GM23338 (cell line): ENCODE results near the gene GKN1. TPM values are rescaled to one million over a fixed set of nuclear protein-coding genes. Genes with fewer than 3 reads are reported as not detected.

Experiments
- ATAC-seq: fragments of 200-7000 bp; cut with Tn5 transposase; 3 replicates; pipeline ENCODE4 v1.9.1; 2020
- DNase-seq: peaks from one replicate; pipeline ENCODE4 v3.0.0-alpha.2; 2015; ENCODE audit warnings: low spot score
- H2AFZ ChIP-seq: fragments of 200-600 bp; sonication (generic); 2 replicates; pipeline ENCODE4 v1.8.0; 2016; ENCODE audit warnings: antibody characterized with exemption, mild to moderate bottlenecking, moderate library complexity
- H3F3A ChIP-seq: fragments of 200-600 bp; sonication (generic); replicated peaks from 2 replicates; pipeline ENCODE4 v1.8.0; 2017; ENCODE audit warnings: antibody characterized with exemption, mixed run types, low read depth
- H3K27ac ChIP-seq: fragments of 200-600 bp; sonication (generic); 2 replicates; pipeline ENCODE4 v1.6.1; 2016; ENCODE audit warnings: low read depth
- H3K27me3 ChIP-seq: fragments of 200-600 bp; sonication (generic); 2 replicates; pipeline ENCODE4 v1.8.0; 2016; ENCODE audit warnings: mild to moderate bottlenecking, mixed run types, moderate library complexity; ENCODE audit not compliant: insufficient read depth
- H3K36me3 ChIP-seq: fragments of 200-600 bp; sonication (generic); 2 replicates; pipeline ENCODE4 v1.8.0; 2016; ENCODE audit warnings: mild to moderate bottlenecking; ENCODE audit not compliant: insufficient read depth
- H3K4me1 ChIP-seq: fragments of 200-600 bp; sonication (generic); 2 replicates; pipeline ENCODE4 v1.8.0; 2016; ENCODE audit warnings: mild to moderate bottlenecking, moderate library complexity; ENCODE audit not compliant: insufficient read depth
- H3K4me2 ChIP-seq: fragments of 200-600 bp; sonication (generic); 2 replicates; pipeline ENCODE4 v1.7.1; 2017; ENCODE audit warnings: mixed run types
- H3K4me3 ChIP-seq: fragments of 200-600 bp; sonication (generic); 2 replicates; pipeline ENCODE4 v1.6.1; 2016; ENCODE audit warnings: mixed run types
- H3K79me2 ChIP-seq: fragments of 200-600 bp; sonication (generic); replicated peaks from 2 replicates; pipeline ENCODE4 v1.8.0; 2017; ENCODE audit warnings: mild to moderate bottlenecking; ENCODE audit not compliant: insufficient read depth
- H3K9me2 ChIP-seq: fragments of 200-600 bp; sonication (generic); 2 replicates; pipeline ENCODE4 v1.8.0; 2017; ENCODE audit not compliant: insufficient read depth
- H4K20me1 ChIP-seq: fragments of 200-600 bp; sonication (generic); replicated peaks from 2 replicates; pipeline ENCODE4 v1.8.0; 2017; ENCODE audit warnings: mild to moderate bottlenecking; ENCODE audit not compliant: insufficient read depth
- H3K27ac Mint-ChIP-seq: 2 replicates; pipeline ENCODE4 v1.8.0; 2020; ENCODE audit warnings: inconsistent platforms, mild to moderate bottlenecking, moderate library complexity, mixed read lengths
- H3K27me3 Mint-ChIP-seq: 3 replicates; pipeline ENCODE4 v1.8.0; 2022; ENCODE audit warnings: low read depth, mild to moderate bottlenecking, moderate library complexity, mixed read lengths, inconsistent platforms; ENCODE audit not compliant: insufficient read depth, poor library complexity
- H3K36me3 Mint-ChIP-seq: 3 replicates; pipeline ENCODE4 v1.8.0; 2021; ENCODE audit warnings: low read depth, mild to moderate bottlenecking, inconsistent platforms, moderate library complexity, mixed read lengths
- H3K4me1 Mint-ChIP-seq: 3 replicates; pipeline ENCODE4 v1.8.0; 2020; ENCODE audit warnings: mild to moderate bottlenecking, inconsistent platforms, mixed read lengths
- H3K4me3 Mint-ChIP-seq: 3 replicates; pipeline ENCODE4 v1.8.0; 2021; ENCODE audit warnings: moderate library complexity, mild to moderate bottlenecking, inconsistent platforms, mixed read lengths
- H3K9me3 Mint-ChIP-seq: 3 replicates; pipeline ENCODE4 v1.8.0; 2020; ENCODE audit warnings: moderate library complexity, mild to moderate bottlenecking, inconsistent platforms, mixed read lengths
- CREB1 ChIP-seq: fragments of 250-450 bp; sonication (Bioruptor Pico); IDR thresholded peaks from 2 replicates; pipeline ENCODE4 v1.5.0; 2020; ENCODE audit warnings: low read depth, mild to moderate bottlenecking, moderate library complexity
- CTCF ChIP-seq, 2 experiments: fragments of 200-600 bp in 1 of 2; sonication (generic) in 1 of 2; conservative IDR thresholded peaks; 2 replicates each; pipeline versions ENCODE4 v1.5.1 to v1.6.1; 2016 to 2017; ENCODE audit warnings: antibody characterized with exemption in 2 of 2, low read depth in 2 of 2, mild to moderate bottlenecking in 2 of 2, moderate library complexity in 1 of 2
- ETS1 ChIP-seq: IDR thresholded peaks from 2 replicates; pipeline ENCODE4 v1.6.1; 2016; ENCODE audit warnings: antibody characterized with exemption
- EZH2 ChIP-seq: fragments of 200-600 bp; sonication (generic); IDR thresholded peaks from one replicate; pipeline ENCODE4 v1.8.0; 2017; ENCODE audit warnings: antibody characterized with exemption, mild to moderate bottlenecking, low read depth; ENCODE audit not compliant: unreplicated experiment
- EZH2phosphoT487 ChIP-seq: fragments of 200-600 bp; sonication (generic); IDR thresholded peaks from one replicate; pipeline ENCODE4 v1.8.1; 2018; ENCODE audit warnings: antibody characterized with exemption; ENCODE audit not compliant: unreplicated experiment
- JUNB ChIP-seq: IDR thresholded peaks from one replicate; pipeline ENCODE4 v1.6.1; 2016; ENCODE audit warnings: antibody characterized with exemption; ENCODE audit not compliant: unreplicated experiment
- NANOG ChIP-seq: IDR thresholded peaks from 2 replicates; pipeline ENCODE4 v1.6.1; 2016; ENCODE audit warnings: antibody characterized with exemption, borderline replicate concordance
- POLR2AphosphoS5 ChIP-seq: IDR thresholded peaks from 2 replicates; pipeline ENCODE4 v1.6.1; 2016; ENCODE audit warnings: antibody characterized with exemption, low read depth
- STAT1 ChIP-seq: IDR thresholded peaks from one replicate; pipeline ENCODE4 v1.6.1; 2016; ENCODE audit warnings: antibody characterized with exemption; ENCODE audit not compliant: unreplicated experiment
- ZNF114 ChIP-seq: fragments of 250-450 bp; sonication (Bioruptor Pico); IDR thresholded peaks from 2 replicates; pipeline ENCODE4 v1.5.0; 2020; ENCODE audit warnings: mild to moderate bottlenecking, moderate library complexity
- ZNF331 ChIP-seq: fragments of 250-450 bp; sonication (Bioruptor Pico); IDR thresholded peaks from 2 replicates; pipeline ENCODE4 v1.5.0; 2020; ENCODE audit warnings: low read depth, mild to moderate bottlenecking, moderate library complexity
- ZNF462 ChIP-seq: fragments of 250-450 bp; sonication (Bioruptor Pico); IDR thresholded peaks from 2 replicates; pipeline ENCODE4 v1.5.0; 2020; ENCODE audit warnings: mild to moderate bottlenecking, moderate library complexity
- polyA plus RNA-seq: library from polyadenylated mRNA; unstranded; fragments of >200 nt; fragmentation: Nextera tagmentation; extraction: Ambion mirVana; gene quantifications from 2 replicates; pipeline ENCODE4 v1.2.1, GENCODE V29; 2016
- total RNA-seq: library from RNA; depleted of rRNA; stranded (reverse); fragments of >200 nt; shearing (Covaris generic); gene quantifications from 2 replicates; pipeline ENCODE4 v1.2.3, GENCODE V29; 2014

Gene GKN1
- total and polyA plus RNA-seq, 2 experiments from 2014 or later, result not detected

- Histone ChIP-seq H4K20me1 (no peaks in the 10 kb centered on the region), H3K27ac (no peak overlapping the region), H3K9me2 (0 out of 2 replicates have a peak, but pooled peaks cover 4% of the 10 kb centered on the region), H3K4me3 (no peak overlapping the region), H3K79me2 (no peaks in the 10 kb centered on the region), H3K36me3 (no peaks in the 10 kb centered on the region), H3K4me2 (no peak overlapping the region), H2AFZ (no peak overlapping the region; the same call in 1 of the 2 replicates), H3F3A (no peaks in the 10 kb centered on the region), H3K27me3 (no peaks in the 10 kb centered on the region), H3K4me1 (no peaks in the 10 kb centered on the region)
- DNase-seq (no peak), ATAC-seq (no peak)
- no peak overlapping the region for H3K27ac Mint-ChIP-seq
- no peaks in the 10 kb centered on the region for H3K4me1 Mint-ChIP-seq
- H3K27me3 Mint-ChIP-seq, result no peaks in the 10 kb centered on the region
- no peaks in the 10 kb centered on the region for H3K36me3 Mint-ChIP-seq
- H3K4me3 Mint-ChIP-seq, result no peak overlapping the region
- no peaks in the 10 kb centered on the region; the same call in 2 of the 3 replicates for H3K9me3 Mint-ChIP-seq
- no peak for TF ChIP-seq POLR2AphosphoS5
Observed at GRCh38 chr2:68934021-68934420, 40.4 kb upstream of the GKN1 start.

GRCh38 chr2:68935471-68935870 lies 39.0 kb upstream of the GKN1 start:
- H2AFZ ChIP-seq, result no peak overlapping the region
- Mint-ChIP-seq H3K36me3 (no peaks in the 10 kb centered on the region), H3K4me1 (no peaks in the 10 kb centered on the region), H3K27me3 (no peaks in the 10 kb centered on the region), H3K27ac (no peak overlapping the region), H3K9me3 (peaks cover 5% of the 10 kb centered on the region; the same call in 2 of the 3 replicates), H3K4me3 (no peak overlapping the region)
- no peak overlapping the region for H3K4me3 ChIP-seq
- H3K4me1 ChIP-seq, result no peaks in the 10 kb centered on the region
- no peaks in the 10 kb centered on the region for H4K20me1 ChIP-seq
- H3K9me2 ChIP-seq, result 0 out of 2 replicates have a peak, but pooled peaks cover 4% of the 10 kb centered on the region
- H3F3A ChIP-seq, result no peaks in the 10 kb centered on the region
- H3K27ac ChIP-seq, result no peak overlapping the region
- DNase-seq, result no peak
- no peaks in the 10 kb centered on the region for H3K27me3 ChIP-seq
- no peak for ATAC-seq
- no peaks in the 10 kb centered on the region for H3K79me2 ChIP-seq
- no peaks in the 10 kb centered on the region for H3K36me3 ChIP-seq
- no peak overlapping the region for H3K4me2 ChIP-seq
- TF ChIP-seq JUNB, result no peak
- no peak for TF ChIP-seq EZH2phosphoT487
- TF ChIP-seq EZH2, result no peak
- TF ChIP-seq CREB1 (CRISPR knock-in tag), result no peak
- TF ChIP-seq ZNF331, result no peak
- TF ChIP-seq ETS1, result no peak
- TF ChIP-seq NANOG, result no peak
- TF ChIP-seq STAT1, result no peak
- no peak for TF ChIP-seq ZNF462 (CRISPR knock-in tag)
- TF ChIP-seq CTCF (conservative IDR thresholded peaks at IDR 0.05; ENCODE audit: low read depth in 2 of 2), result no peak
- no peak for TF ChIP-seq ZNF114 (CRISPR knock-in tag)
